Large intestine (tissue), 3 donors: ENCODE data around the gene HERC2. TPM values are rescaled to one million over a fixed set of nuclear protein-coding genes. Genes with fewer than 3 reads are reported as not detected.

Experiments
- DNase-seq, 2 donors: peaks; one replicate each; pipeline versions ENCODE4 v3.0.0 to v3.0.0-alpha.2; 2013
- H3K27ac ChIP-seq: one replicate; pipeline ENCODE4 v1.5.1; 2013; ENCODE audit warnings: low read length
- H3K27me3 ChIP-seq: 2 replicates; pipeline ENCODE4 v1.6.1; 2013; ENCODE audit warnings: low read length; ENCODE audit not compliant: control insufficient read depth, insufficient read depth
- H3K36me3 ChIP-seq: 2 replicates; pipeline ENCODE4 v1.6.1; 2013; ENCODE audit warnings: low read length; ENCODE audit not compliant: control insufficient read depth, insufficient read depth
- H3K4me1 ChIP-seq: one replicate; pipeline ENCODE4 v1.6.1; 2013; ENCODE audit warnings: low read length; ENCODE audit not compliant: control insufficient read depth, insufficient read depth
- H3K4me3 ChIP-seq: one replicate; pipeline ENCODE4 v1.5.1; 2013; ENCODE audit warnings: low read length
- H3K9me3 ChIP-seq: one replicate; pipeline ENCODE4 v1.6.1; 2013; ENCODE audit warnings: mild to moderate bottlenecking, low read depth, low read length, moderate library complexity; ENCODE audit not compliant: control insufficient read depth
- WGBS: methylation state at CpG from one replicate; pipeline ENCODE4 v1.1.5; 2013; ENCODE audit warnings: low lambda C conversion rate; ENCODE audit not compliant: insufficient coverage; 5-methylcytosine and 5-hydroxymethylcytosine counted together
- polyA plus RNA-seq: library from polyadenylated mRNA; unstranded; fragments of 120-200 nt; gene quantifications from one replicate; pipeline ENCODE4 v1.2.1, GENCODE V29; 2013

Gene HERC2
- polyA plus RNA-seq, 1 donor: 42.7 TPM

GRCh38 chr15:28113394-28114113, 208.4 kb downstream of the HERC2 start:
- Histone ChIP-seq H3K4me3 (no peak overlapping the region), H3K36me3 (peaks cover 71% of the 10 kb centered on the region), H3K27me3 (no peaks in the 10 kb centered on the region), H3K9me3 (no peaks in the 10 kb centered on the region), H3K4me1 (no peaks in the 10 kb centered on the region), H3K27ac (no peak overlapping the region)
- DNase-seq: no peak
- 96% methylated on average over 5 of the region's 23 CpGs for WGBS

- Histone ChIP-seq H3K27ac (no peak overlapping the region), H3K4me3 (no peak overlapping the region), H3K27me3 (peaks cover 1% of the 10 kb centered on the region), H3K4me1 (no peaks in the 10 kb centered on the region), H3K36me3 (peaks cover 67% of the 10 kb centered on the region), H3K9me3 (no peaks in the 10 kb centered on the region)
- DNase-seq: no peak
- WGBS: no CpG with 5 or more reads among the region's 26 CpGs
Observed at GRCh38 chr15:28112962-28113361, 209.0 kb downstream of the HERC2 start.

- H3K36me3 ChIP-seq: peaks cover 59% of the 10 kb centered on the region
- H3K4me1 ChIP-seq: no peaks in the 10 kb centered on the region
- peaks cover 9% of the 10 kb centered on the region for H3K27me3 ChIP-seq
- DNase-seq: no peak
- peaks cover 2% of the 10 kb centered on the region for H3K9me3 ChIP-seq
- H3K4me3 ChIP-seq: no peak overlapping the region
- H3K27ac ChIP-seq: no peak overlapping the region
- WGBS: 80% methylated on average over 1 of the region's 20 CpGs
Observed at GRCh38 chr15:28112101-28112760, 209.7 kb downstream of the HERC2 start.

GRCh38 chr15:28111543-28111942, 210.4 kb downstream of the HERC2 start:
- no peak overlapping the region for H3K27ac ChIP-seq
- no peak overlapping the region for H3K4me3 ChIP-seq
- H3K4me1 ChIP-seq: no peaks in the 10 kb centered on the region
- WGBS: 90% methylated on average over 2 of the region's 26 CpGs
- H3K27me3 ChIP-seq: peaks cover 15% of the 10 kb centered on the region
- peaks cover 52% of the 10 kb centered on the region for H3K36me3 ChIP-seq
- DNase-seq: no peak
- H3K9me3 ChIP-seq: peaks cover 2% of the 10 kb centered on the region

GRCh38 chr15:28110481-28110881, 211.5 kb downstream of the HERC2 start:
- Histone ChIP-seq H3K27me3 (peaks cover 26% of the 10 kb centered on the region), H3K4me1 (no peaks in the 10 kb centered on the region), H3K36me3 (peaks cover 44% of the 10 kb centered on the region), H3K4me3 (no peak overlapping the region), H3K9me3 (peaks cover 5% of the 10 kb centered on the region), H3K27ac (no peak overlapping the region)
- WGBS: no CpG with 5 or more reads among the region's 7 CpGs
- DNase-seq: no peak

GRCh38 chr15:28109626-28110455, 212.1 kb downstream of the HERC2 start:
- Histone ChIP-seq H3K4me3 (no peak overlapping the region), H3K27ac (no peak overlapping the region), H3K36me3 (peaks cover 38% of the 10 kb centered on the region), H3K9me3 (peaks cover 6% of the 10 kb centered on the region), H3K27me3 (peaks cover 26% of the 10 kb centered on the region), H3K4me1 (no peaks in the 10 kb centered on the region)
- no CpG with 5 or more reads among the region's 25 CpGs for WGBS
- DNase-seq: no peak

- peaks cover 29% of the 10 kb centered on the region for H3K27me3 ChIP-seq
- WGBS: no CpG with 5 or more reads among the region's 8 CpGs
- no peak overlapping the region for H3K27ac ChIP-seq
- H3K36me3 ChIP-seq: peaks cover 18% of the 10 kb centered on the region
- no peak overlapping the region for H3K4me3 ChIP-seq
- no peak for DNase-seq
- peaks cover 11% of the 10 kb centered on the region for H3K9me3 ChIP-seq
- H3K4me1 ChIP-seq: no peaks in the 10 kb centered on the region
Observed at GRCh38 chr15:28107904-28108275, 214.1 kb downstream of the HERC2 start.

- H3K4me1 ChIP-seq: no peaks in the 10 kb centered on the region
- DNase-seq: peak in 1 of 2 donors; percentile 34
- WGBS: no CpG with 5 or more reads among the region's 63 CpGs
- H3K9me3 ChIP-seq: peaks cover 11% of the 10 kb centered on the region
- H3K27ac ChIP-seq: no peak overlapping the region
- H3K4me3 ChIP-seq: peak overlapping the region; percentile 35
- H3K36me3 ChIP-seq: peaks cover 14% of the 10 kb centered on the region
- peaks cover 30% of the 10 kb centered on the region for H3K27me3 ChIP-seq
Observed at GRCh38 chr15:28107111-28107903, 214.7 kb downstream of the HERC2 start.

GRCh38 chr15:28106294-28107110, 215.5 kb downstream of the HERC2 start:
- peaks cover 6% of the 10 kb centered on the region for H3K36me3 ChIP-seq
- peak in 1 of 2 donors; percentile 33 for DNase-seq
- H3K9me3 ChIP-seq: peaks cover 13% of the 10 kb centered on the region
- H3K27ac ChIP-seq: no peak overlapping the region
- no CpG with 5 or more reads among the region's 81 CpGs for WGBS
- H3K4me1 ChIP-seq: no peaks in the 10 kb centered on the region
- peaks cover 38% of the 10 kb centered on the region for H3K27me3 ChIP-seq
- H3K4me3 ChIP-seq: peak overlapping the region; percentile 35
